Retinal pigment epithelial cell (primary cell): ENCODE results near the gene EFNA5.

ENCODE experiments used
- DNase-seq: peaks from one replicate; pipeline ENCODE4 v3.0.0-alpha.2; 2010; ENCODE audit warnings: low read depth
- H3K4me3 ChIP-seq: 2 replicates; pipeline ENCODE4 v1.5.1; 2011; ENCODE audit warnings: mild to moderate bottlenecking, low read length, control low read depth, moderate library complexity
- TF ChIP-seq, protein P1 (sequence below): conservative IDR thresholded peaks from 2 replicates; pipeline ENCODE4 v1.5.1; 2011; ENCODE audit warnings: low read depth, low read length, control low read depth, inconsistent platforms

EFNA5 gene

DNA sequence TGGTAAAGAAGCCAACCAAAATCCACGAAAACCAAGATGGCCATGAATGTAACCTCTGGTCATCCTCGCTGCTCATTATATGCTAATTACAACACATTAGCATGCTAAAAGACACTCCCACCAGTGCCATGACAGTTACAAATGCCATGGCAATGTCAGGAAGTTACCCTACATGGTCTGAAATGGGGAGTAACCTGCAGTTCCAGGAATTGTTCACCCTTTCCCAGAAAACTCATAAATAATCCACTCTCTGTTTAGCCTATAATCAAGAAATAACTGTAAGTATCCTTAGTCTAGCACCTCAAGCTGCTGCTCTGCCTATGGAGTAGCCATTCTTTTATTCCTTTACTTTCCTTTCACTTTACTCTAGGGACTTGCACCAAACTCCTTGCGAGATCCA lies 160.6 kb downstream of the EFNA5 start:
- no peak for DNase-seq
- TF ChIP-seq, protein P1, sequence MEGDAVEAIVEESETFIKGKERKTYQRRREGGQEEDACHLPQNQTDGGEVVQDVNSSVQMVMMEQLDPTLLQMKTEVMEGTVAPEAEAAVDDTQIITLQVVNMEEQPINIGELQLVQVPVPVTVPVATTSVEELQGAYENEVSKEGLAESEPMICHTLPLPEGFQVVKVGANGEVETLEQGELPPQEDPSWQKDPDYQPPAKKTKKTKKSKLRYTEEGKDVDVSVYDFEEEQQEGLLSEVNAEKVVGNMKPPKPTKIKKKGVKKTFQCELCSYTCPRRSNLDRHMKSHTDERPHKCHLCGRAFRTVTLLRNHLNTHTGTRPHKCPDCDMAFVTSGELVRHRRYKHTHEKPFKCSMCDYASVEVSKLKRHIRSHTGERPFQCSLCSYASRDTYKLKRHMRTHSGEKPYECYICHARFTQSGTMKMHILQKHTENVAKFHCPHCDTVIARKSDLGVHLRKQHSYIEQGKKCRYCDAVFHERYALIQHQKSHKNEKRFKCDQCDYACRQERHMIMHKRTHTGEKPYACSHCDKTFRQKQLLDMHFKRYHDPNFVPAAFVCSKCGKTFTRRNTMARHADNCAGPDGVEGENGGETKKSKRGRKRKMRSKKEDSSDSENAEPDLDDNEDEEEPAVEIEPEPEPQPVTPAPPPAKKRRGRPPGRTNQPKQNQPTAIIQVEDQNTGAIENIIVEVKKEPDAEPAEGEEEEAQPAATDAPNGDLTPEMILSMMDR, result no peak
- H3K4me3 ChIP-seq, result no peak overlapping the region

DNA sequence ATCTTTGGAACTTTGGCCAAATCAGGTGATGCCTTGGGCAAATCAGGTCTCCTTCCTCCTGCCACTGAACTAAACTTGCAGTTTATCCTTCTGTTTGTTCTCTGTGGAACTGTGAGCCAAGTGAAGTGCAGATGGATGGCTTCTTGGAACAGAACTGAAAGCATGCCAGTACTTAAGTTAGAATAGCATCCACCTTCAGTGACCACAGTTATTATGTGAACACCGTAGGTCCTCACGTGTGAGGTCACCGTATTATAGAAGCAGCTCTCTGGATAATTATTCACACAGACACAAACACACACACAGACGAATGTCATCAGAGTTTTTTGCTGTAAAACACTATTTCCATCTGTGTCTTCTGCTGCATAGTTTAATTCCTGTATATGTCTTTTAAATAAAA lies 162.6 kb downstream of the EFNA5 start:
- no peak for DNase-seq
- TF ChIP-seq, protein P1, result no peak

DNA sequence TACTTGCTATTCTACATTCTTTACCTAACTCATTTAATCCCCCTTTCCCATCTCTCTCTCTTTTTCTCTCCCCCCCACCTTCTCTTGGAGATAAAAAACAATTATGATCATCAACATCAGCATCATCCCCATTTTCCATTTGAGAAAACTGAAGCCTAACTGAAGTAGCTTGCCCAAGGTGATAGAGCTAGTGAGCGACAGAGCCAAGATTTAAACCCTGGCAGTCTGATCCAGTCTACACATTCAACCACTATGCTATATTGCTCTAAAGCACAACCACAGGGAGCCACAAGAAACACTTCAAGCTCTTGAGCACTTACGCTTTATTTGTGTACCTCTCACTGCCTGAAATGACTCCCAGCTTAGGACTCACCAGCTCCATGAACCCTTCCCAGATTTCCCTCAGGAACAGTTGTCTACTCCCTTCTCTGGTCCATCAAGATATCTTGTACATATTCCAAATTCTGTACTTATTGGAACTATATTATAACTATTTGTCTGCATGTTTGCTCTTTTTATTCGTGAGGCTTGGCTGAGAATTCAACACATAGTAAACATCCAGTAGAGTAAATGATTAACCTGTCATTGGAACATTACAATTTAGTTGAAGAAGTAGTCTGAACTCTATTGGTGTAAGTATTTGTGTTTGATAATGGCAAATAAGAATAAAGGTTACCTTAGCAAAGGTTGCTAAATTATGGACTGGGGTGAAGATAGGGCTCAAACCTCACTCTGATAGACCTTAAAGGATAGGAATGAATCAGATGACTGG lies 164.8 kb downstream of the EFNA5 start:
- no peak overlapping the region for H3K4me3 ChIP-seq
- no peak for DNase-seq
- TF ChIP-seq, protein P1, result no peak

More for the DNA sequence above, 162.6 kb downstream of the EFNA5 start:
- H3K4me3 ChIP-seq, result no peak overlapping the region

DNA sequence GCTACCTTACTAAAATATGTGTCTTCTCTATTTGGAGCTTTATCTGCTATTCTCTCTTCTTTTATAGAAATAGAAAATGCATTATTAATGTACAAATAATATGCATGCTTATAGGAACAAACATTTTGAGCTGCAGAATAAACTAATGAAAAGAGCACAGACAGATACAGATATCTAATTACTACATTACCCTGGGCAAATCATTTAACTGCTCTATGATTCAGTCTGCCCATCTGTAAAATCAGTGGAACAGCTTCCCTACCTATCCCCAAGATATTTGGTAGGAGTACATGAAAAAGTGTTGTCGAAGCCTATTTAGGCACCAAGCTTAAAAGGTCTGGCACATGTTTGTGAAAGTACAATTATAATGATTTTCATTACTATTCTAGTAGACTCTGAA lies 166.3 kb downstream of the EFNA5 start:
- TF ChIP-seq, protein P1, result no peak
- no peak for DNase-seq
- H3K4me3 ChIP-seq, result no peak overlapping the region

DNA sequence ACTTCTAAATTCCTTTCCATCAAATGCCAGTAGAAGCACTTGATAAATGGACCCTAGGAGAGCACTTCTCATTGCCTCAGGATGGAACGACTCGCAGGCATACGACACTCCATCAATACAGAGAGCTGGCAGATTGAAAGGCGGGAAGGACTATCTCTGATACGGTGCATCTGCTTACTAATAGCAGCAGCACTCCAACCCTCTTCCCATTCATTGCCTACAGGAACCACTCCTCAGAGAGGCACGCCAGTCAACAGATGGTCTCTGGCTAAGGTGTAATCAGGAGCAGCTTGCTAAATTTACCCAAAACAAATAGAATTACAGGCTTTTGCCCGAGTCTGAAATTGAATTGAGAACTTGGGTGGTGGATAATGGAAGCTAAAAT lies 168.1 kb downstream of the EFNA5 start:
- no peak for DNase-seq
- no peak overlapping the region for H3K4me3 ChIP-seq
- TF ChIP-seq, protein P1, result no peak

DNA sequence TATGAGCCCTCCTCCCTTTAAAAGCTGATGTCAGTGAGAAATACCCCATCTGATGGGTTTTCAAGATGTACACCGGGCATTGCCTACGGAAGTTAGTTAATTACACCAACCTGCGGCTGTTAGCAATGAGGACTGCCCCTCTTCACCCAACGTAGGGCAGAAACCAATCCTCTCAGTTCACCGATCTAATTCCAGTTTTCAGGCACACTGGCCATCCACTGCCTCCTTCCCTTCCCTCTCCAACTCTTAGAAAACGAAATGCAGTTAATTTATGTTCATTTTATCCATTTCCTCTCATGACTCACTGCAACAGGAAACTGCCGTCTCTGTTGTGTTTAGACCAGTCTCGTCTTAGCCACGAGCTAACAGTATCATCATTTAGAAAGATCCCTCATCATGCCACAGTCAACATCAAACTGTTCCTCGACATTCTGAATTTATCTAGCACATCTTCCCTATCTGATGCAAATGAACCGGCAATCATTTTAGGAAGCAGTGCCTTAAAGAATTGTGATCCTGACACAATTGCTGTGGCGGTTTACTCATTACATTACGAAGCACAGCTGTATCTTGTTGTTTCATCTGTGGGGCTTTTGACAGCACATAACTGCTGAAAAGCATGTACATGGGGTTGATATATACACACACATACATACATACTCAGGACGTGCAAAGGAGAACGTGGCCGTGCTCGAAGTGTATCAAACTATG lies 168.6 kb downstream of the EFNA5 start:
- TF ChIP-seq, protein P1, result no peak
- no peak for DNase-seq
- no peak overlapping the region for H3K4me3 ChIP-seq

DNA sequence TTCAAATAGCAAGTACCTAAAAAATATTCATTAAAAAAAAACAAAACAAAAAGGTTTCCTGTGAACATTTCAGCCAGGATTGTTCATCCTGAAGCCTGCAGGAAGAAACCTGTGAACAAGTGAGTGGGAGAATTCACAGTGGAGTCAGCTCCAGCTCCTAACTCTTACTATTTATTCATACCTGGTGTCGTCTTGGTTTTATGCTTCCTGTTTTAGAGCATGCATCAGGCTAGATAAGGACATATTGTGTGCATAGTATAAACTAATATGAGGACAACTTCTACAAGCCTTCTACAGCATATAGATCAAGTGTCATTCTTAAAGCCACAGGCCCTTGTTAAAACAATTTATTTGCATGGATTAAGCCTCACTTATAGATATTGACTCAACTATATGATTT lies 169.9 kb downstream of the EFNA5 start:
- TF ChIP-seq, protein P1, result no peak
- DNase-seq, result no peak

More for the DNA sequence above, 169.9 kb downstream of the EFNA5 start:
- H3K4me3 ChIP-seq, result no peak overlapping the region
